Coronary artery (tissue), 2 donors: ENCODE measurements around the gene CAMTA1.
A peak's percentile ranks its signal among the peaks of the same experiment; 100 is the strongest.

Experiments used
- DNase-seq: peaks from one replicate; pipeline ENCODE4 v3.0.0-alpha.2; 2017; ENCODE audit warnings: low spot score
- H3K27ac ChIP-seq, 2 donors: fragments of 200-600 bp; sonication (generic); one replicate each; pipeline ENCODE4 v1.5.1; 2016 to 2019
- H3K4me3 ChIP-seq: fragments of 200-600 bp; sonication (generic); 2 replicates; pipeline ENCODE4 v1.5.1; 2016; ENCODE audit warnings: mild to moderate bottlenecking, moderate library complexity
- TF ChIP-seq, protein P1 (sequence below): fragments of 200-600 bp; sonication (generic); IDR thresholded peaks from one replicate; pipeline ENCODE4 v1.5.1; 2019; ENCODE audit warnings: antibody characterized with exemption

Gene CAMTA1

DNA sequence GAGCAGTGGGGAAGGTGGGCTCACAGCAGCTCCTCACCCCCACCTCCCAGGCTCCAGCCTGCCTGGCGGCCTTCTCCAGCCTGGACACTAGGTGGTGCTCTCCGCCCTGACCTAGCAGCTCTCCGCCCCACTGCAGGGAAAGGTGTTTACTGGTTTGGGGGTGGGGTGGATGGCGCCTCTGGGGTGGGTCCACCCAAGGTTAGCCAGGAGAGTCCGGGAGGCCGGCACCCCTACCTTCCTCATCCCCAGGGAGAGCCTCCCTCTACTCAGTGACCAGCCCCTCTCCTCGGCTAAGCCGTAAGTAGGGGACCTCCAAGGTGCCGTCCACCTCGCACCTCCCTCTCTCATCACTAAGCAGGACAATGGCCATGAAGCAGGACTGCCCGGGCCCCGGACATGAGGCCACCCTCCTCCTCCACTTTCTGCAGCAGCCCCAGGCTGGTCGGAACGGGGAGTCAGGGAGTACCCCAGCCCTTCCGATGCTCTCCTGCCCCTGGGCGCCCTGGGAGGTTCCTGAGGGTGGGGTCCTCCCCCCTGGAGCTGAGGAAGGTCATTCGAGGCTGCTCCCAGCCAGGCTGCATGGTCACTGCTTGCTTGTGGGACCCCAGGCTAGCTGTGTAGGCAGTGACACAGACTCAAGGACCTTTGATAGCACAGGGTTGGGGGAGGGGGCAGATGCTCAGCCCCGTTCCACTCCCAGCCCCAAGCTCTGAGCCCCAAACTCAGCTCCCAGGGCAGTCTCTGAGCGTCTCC is 884.5 kb downstream of the CAMTA1 start:
- TF ChIP-seq, protein P1, sequence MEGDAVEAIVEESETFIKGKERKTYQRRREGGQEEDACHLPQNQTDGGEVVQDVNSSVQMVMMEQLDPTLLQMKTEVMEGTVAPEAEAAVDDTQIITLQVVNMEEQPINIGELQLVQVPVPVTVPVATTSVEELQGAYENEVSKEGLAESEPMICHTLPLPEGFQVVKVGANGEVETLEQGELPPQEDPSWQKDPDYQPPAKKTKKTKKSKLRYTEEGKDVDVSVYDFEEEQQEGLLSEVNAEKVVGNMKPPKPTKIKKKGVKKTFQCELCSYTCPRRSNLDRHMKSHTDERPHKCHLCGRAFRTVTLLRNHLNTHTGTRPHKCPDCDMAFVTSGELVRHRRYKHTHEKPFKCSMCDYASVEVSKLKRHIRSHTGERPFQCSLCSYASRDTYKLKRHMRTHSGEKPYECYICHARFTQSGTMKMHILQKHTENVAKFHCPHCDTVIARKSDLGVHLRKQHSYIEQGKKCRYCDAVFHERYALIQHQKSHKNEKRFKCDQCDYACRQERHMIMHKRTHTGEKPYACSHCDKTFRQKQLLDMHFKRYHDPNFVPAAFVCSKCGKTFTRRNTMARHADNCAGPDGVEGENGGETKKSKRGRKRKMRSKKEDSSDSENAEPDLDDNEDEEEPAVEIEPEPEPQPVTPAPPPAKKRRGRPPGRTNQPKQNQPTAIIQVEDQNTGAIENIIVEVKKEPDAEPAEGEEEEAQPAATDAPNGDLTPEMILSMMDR, result peak; percentile 68
- Histone ChIP-seq H3K27ac (no peak overlapping the region), H3K4me3 (no peak overlapping the region)
- no peak for DNase-seq

- no peak overlapping the region for H3K27ac ChIP-seq
- TF ChIP-seq, protein P1, result no peak
- H3K4me3 ChIP-seq, result no peak overlapping the region
- no peak for DNase-seq
Observed at GRCh38 chr1:7670334-7671145, 885.3 kb downstream of the CAMTA1 start.

DNA sequence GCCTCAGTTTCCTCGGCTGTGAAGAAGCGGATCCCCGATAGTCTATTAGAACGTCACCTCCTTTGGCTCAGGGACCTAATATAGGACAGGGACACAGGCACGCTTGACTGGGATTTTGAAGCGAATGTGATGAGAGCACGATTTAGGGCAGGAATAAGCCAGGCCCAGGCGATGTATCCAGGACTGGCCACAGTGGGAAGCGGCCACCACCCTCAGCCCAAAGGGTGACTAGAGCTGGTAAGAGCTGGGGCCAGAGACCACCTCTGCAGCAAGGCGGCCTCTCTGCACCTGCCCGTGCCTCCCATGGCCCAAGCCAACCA is 885.9 kb downstream of the CAMTA1 start:
- H3K27ac ChIP-seq, result no peak overlapping the region
- TF ChIP-seq, protein P1, result no peak

DNA sequence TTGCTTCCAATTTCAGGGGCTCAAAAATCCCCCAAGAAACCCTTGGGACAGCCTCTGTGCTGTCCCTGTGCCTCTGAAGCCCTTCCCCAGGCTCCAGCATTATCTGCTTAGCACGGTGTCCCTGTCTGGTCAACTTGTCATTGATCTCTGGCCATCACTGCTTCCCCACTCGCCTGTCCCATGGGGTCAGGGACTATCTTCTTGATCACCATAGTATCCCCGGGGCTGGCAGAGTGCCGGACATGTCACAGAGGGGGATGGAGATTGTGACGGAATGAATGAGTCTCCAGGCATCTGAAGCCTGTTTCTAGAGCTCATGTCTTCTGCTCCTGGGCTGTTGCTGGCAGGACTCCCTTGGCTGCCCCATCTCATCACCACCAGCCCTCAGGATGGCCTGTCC is 886.4 kb downstream of the CAMTA1 start:
- no peak for DNase-seq
- TF ChIP-seq, protein P1, result no peak
- no peak overlapping the region for H3K27ac ChIP-seq
- H3K4me3 ChIP-seq, result no peak overlapping the region

More for the DNA sequence above, 885.9 kb downstream of the CAMTA1 start:
- no peak for DNase-seq
- no peak overlapping the region for H3K4me3 ChIP-seq

- TF ChIP-seq, protein P1, result no peak
- Histone ChIP-seq H3K4me3 (no peak overlapping the region), H3K27ac (no peak overlapping the region)
- no peak for DNase-seq
Observed at GRCh38 chr1:7672864-7673263, 887.6 kb downstream of the CAMTA1 start.

- TF ChIP-seq, protein P1, result no peak
- no peak overlapping the region for H3K27ac ChIP-seq
- H3K4me3 ChIP-seq, result no peak overlapping the region
- no peak for DNase-seq
Observed at GRCh38 chr1:7674972-7675371, 889.7 kb downstream of the CAMTA1 start.
